HG02763 (cell line): ENCODE data around the gene MPHOSPH6.
"Not testable (repeated sequence)": the region's sequence is repeated elsewhere in the genome, so short reads cannot be mapped to it uniquely, and the experiment has no call there.

Source experiments
- ATAC-seq: cut with Tn5 transposase; IDR thresholded peaks from one replicate; pipeline ENCODE4 v1.9.1; 2021; ENCODE audit warnings: mild to moderate bottlenecking, moderate library complexity; ENCODE audit not compliant: unreplicated experiment

Gene MPHOSPH6, protein sequence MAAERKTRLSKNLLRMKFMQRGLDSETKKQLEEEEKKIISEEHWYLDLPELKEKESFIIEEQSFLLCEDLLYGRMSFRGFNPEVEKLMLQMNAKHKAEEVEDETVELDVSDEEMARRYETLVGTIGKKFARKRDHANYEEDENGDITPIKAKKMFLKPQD

DNA sequence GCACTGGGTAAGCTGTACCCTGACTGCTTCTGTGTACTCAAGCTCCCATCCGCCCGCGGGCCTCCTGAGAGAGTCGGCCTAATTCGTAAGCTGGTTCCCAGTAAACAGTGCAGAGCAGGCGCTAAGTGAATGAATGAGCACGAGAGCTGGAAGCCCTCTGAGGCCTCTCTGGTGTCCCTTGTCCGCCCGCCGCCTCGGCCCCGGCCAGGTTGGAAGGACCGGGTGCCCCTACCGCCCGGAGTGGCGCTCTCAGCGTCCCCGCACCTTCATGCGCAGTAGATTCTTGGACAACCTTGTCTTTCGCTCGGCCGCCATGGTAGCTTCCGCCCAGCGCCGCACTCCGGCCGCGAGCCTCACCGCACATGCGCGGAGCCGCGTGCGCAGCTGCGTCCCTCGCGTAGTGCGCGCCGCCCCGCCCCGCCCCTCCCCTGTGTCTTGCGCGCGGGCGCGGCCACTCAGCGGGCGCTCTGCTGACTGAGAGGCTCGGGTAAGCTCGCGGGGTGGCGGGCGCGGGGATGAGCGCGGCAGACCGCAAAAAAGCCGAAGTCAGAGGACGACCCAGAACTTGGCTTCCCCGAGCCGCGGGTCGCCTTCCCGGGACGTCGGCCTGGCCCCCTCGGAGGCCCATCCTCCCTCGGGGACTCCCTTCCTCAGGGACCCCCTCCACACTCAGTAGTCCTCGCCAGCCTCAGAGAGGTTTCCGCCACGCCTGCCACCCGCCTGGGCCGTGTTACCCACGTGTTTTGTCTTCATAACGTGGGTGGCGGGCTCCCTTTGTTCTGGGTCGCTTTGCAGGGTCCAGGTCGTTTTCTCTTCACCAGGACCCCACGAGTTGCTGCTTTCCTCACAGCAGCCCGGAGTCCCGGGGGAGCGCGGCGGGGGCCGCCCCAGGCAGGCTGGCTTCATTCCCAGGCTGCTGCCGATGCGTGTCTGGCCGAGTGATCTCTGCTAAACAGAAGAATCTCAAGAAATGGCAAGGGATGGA, at the start of gene MPHOSPH6:
TSS of gene MPHOSPH6 (minus strand) at position 364 of the 985 bp plus-strand sequence. CDS start at position 315, 49 bp downstream.
- peak; percentile 90 for ATAC-seq

GRCh38 chr16:82219298-82219697, 49.3 kb upstream of the MPHOSPH6 start:
- ATAC-seq, result no peak

GRCh38 chr16:82209314-82209713, 39.3 kb upstream of the MPHOSPH6 start:
- ATAC-seq, result not testable (repeated sequence)

GRCh38 chr16:82203198-82203597, 33.2 kb upstream of the MPHOSPH6 start:
- no peak for ATAC-seq

DNA sequence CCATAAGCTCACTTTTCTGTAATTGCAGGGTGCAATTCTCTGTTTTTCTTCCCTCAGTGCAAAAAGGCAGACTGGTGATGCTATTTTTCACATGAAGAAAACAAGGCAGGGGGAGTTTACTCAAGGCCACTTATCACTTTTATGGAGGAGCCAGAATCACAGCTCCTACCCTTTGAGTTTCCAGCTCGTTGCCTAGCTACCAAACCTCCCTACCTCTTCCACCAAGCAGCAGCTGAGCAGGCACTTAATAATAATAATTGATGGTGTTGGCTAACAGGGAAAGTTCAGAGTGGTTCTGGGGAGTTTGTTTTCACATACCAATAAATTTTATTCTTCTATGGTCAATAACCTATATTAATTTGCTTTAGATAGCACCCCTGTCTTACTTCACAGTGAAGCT, 31.9 kb upstream of the MPHOSPH6 start:
- ATAC-seq, result no peak

- no peak for ATAC-seq
Measured at GRCh38 chr16:82201351-82201750, 31.3 kb upstream of the MPHOSPH6 start.

DNA sequence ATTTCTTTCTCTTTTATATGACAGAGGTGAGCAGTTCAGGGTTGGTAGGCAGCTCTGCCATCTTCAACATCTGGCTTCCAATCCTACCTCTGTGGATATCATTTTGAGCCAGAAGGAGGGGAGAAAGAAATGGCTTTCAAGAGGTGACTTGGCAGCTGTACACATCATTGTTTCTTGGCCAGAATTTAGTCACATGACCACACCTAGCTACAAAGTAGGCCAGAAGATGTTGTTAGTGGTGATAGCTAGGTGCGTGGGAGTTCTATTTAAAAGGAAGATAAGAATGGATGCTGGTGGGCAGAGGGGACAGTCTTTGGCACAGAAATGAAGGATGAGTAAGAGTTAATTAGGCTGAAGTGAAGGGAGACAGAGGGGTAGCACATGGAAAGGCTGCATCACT, 29.2 kb upstream of the MPHOSPH6 start:
- ATAC-seq, result no peak

DNA sequence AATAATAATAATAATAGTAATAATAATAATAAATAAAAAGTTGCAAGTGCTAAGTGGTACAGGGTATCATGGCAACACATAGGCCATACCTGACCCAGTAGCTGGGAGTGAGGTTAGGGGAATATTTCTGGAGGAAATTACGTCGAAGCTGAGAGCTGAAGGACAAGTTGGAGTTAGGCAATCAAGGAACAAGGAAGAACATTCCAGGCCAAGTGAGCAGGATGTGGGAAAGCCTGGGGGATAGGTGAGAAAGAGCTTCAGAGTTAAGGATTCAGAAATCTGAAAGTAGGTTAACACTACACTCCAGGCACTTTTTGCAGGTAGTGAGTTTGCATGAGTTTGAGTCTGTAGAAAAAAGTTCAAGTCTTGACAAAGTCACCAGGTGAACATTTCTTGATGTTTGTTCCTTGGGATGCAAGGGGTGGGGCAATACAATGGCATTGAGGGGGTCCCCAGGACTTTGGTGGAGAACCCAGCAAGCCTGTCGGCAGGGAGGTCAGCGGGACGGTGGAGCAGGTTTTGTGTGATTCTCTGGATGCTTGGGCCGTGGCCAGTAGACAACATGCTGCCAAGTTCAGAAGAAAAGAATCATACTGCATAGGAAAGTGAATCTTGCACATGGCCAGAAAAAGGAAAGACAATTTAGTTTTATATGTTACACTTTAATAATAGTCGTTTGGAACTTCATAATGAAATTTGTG, 27.7 kb upstream of the MPHOSPH6 start:
- no peak for ATAC-seq

GRCh38 chr16:82195917-82196494, 26.0 kb upstream of the MPHOSPH6 start:
- ATAC-seq, result no peak

GRCh38 chr16:82194086-82194485, 24.1 kb upstream of the MPHOSPH6 start:
- no peak for ATAC-seq

- ATAC-seq, result no peak
Measured at GRCh38 chr16:82192665-82193064, 22.6 kb upstream of the MPHOSPH6 start.

DNA sequence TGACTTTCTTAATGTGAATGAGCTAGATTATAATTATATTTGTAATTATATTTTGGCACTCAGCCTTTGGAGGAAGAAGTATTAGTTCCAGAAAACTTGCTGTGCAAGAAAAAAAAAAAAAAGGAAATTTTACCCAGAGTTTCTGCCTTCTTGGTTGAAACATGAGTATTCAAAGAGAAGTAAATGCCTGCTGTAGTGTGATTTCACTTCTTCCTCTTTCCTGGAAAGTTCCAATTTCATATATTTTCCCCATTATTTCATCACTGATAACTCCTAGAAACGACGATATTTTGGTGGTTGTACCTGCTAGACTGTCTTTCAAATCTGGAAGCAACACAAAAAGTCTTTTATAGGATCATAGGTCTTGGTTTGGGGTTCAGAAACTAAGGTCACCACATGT, 20.4 kb upstream of the MPHOSPH6 start:
- no peak for ATAC-seq

GRCh38 chr16:82187829-82188228, 17.8 kb upstream of the MPHOSPH6 start:
- ATAC-seq, result no peak

- no peak for ATAC-seq
Measured at GRCh38 chr16:82185012-82185411, 15.0 kb upstream of the MPHOSPH6 start.

- no peak for ATAC-seq
Measured at GRCh38 chr16:82184213-82184612, 14.2 kb upstream of the MPHOSPH6 start.

- no peak for ATAC-seq
Measured at GRCh38 chr16:82183004-82183397, 13.0 kb upstream of the MPHOSPH6 start.

GRCh38 chr16:82182266-82183003, 12.4 kb upstream of the MPHOSPH6 start:
- no peak for ATAC-seq

DNA sequence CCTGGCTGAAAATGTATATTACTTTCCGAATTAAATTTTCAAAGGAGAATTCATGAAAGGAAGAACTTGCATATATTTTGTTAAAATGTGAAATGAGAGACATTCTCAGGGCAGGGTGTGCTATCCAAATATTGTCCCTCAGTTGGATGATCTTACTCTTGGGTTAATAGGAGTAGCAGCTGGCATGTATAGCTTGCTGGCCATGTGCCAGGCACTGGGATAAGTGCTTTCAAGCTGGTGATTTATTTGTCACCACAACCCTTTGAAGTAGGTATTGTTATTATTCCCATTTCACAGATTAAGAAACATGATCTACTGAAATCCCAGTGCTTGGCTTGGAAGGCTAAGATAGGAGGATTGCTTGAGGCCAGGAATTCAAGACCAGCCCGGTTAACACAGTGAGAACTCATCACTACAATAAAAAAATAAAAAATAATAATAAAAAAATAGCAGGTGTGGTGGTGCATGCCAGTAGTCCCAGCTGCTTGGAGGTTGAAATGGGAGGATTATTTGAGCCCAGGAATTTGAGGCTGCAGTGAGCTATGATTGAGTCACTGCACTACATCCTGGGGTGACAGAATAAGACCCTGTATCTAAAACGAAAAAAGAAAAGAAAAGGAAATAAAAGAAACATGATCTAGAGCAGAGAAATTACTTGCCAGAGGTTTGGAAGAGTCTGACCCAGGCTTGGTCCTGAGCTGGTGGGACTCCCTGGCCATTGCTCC, 11.6 kb upstream of the MPHOSPH6 start:
- no peak for ATAC-seq

DNA sequence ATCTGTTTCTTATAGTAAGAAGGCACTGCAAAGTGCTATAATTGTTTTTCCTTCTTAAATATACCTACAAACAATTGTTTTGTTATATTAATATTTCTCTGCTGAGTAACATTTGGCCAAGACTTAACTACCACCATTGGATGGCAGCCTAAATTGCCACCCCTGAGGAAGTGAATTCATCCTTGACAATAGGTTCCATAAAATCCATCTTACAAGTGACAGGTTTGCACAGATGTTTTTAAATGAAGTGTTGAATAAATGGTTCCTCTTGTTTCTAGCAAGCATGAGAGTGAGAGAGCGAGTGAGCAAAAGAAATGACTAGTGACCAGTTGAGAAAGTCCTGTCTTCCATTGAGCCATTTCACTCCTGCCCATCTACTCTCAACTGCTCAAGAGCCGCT, 8.3 kb upstream of the MPHOSPH6 start:
- no peak for ATAC-seq

- no peak for ATAC-seq
Measured at GRCh38 chr16:82177555-82177954, 7.5 kb upstream of the MPHOSPH6 start.
